H1 (cell line): Measurements from ENCODE around the gene HOXD4. TPM values are rescaled to one million over a fixed set of nuclear protein-coding genes. Genes with fewer than 3 reads are reported as not detected.

ENCODE experiments used
- BCL11A ChIP-seq, 2 experiments: IDR thresholded peaks; one replicate each; pipeline ENCODE4 v1.6.1; 2011; ENCODE audit warnings: low read depth in 2 of 2, low read length in 2 of 2, mild to moderate bottlenecking in 2 of 2
- CBX8 ChIP-seq: fragments of 300-800, 300-1000 bp; sonication (generic); IDR thresholded peaks from 2 replicates; pipeline ENCODE4 v1.7.1; 2016; ENCODE audit warnings: low read depth, low read length, borderline replicate concordance
- CTBP2 ChIP-seq: IDR thresholded peaks from 2 replicates; pipeline ENCODE4 v1.7.0; 2011; ENCODE audit warnings: borderline replicate concordance, mild to moderate bottlenecking, moderate library complexity, mixed read lengths, low read length; ENCODE audit not compliant: insufficient read depth, insufficient read length
- EP300 ChIP-seq, 2 experiments: IDR thresholded peaks; 1 replicate in 1 of 2; 2 replicates in 1 of 2; pipeline ENCODE4 v1.6.1; 2011 to 2012; ENCODE audit warnings: low read depth in 2 of 2, low read length in 2 of 2, mild to moderate bottlenecking in 2 of 2, borderline replicate concordance in 1 of 2, inconsistent platforms in 1 of 2, moderate library complexity in 1 of 2
- EZH2 ChIP-seq: fragments of 200-600 bp; sonication (generic); IDR thresholded peaks from 2 replicates; pipeline ENCODE4 v1.7.1; 2012; ENCODE audit warnings: low read depth, mild to moderate bottlenecking, moderate library complexity, low read length, inconsistent platforms; ENCODE audit not compliant: severe bottlenecking
- FOSL1 ChIP-seq: IDR thresholded peaks from 2 replicates; pipeline ENCODE4 v1.6.1; 2011; ENCODE audit warnings: mild to moderate bottlenecking, low read depth, low read length, moderate library complexity; ENCODE audit not compliant: insufficient read depth
- GABPA ChIP-seq: IDR thresholded peaks from 2 replicates; pipeline ENCODE4 v1.6.1; 2011; ENCODE audit warnings: mild to moderate bottlenecking, low read length, moderate library complexity, borderline replicate concordance; ENCODE audit not compliant: insufficient read depth
- KDM4A ChIP-seq: IDR thresholded peaks from one replicate; pipeline ENCODE4 v1.7.1; 2012; ENCODE audit warnings: low read depth, mild to moderate bottlenecking, moderate library complexity, low read length, inconsistent platforms; ENCODE audit not compliant: severe bottlenecking
- MAFK ChIP-seq: IDR thresholded peaks from 2 replicates; pipeline ENCODE4 v1.6.1; 2012; ENCODE audit warnings: low read depth, mild to moderate bottlenecking, improper control_type of control experiment, low read length
- MAX ChIP-seq: IDR thresholded peaks from 2 replicates; pipeline ENCODE4 v1.6.1; 2012; ENCODE audit warnings: inconsistent platforms
- RAD21 ChIP-seq, 2 experiments: IDR thresholded peaks in 1 of 2; conservative IDR thresholded peaks in 1 of 2; 2 replicates each; pipeline ENCODE4 v1.6.1; 2011; ENCODE audit warnings: low read depth in 2 of 2, low read length in 2 of 2, improper control_type of control experiment in 1 of 2, inconsistent platforms in 1 of 2, mild to moderate bottlenecking in 1 of 2, moderate library complexity in 1 of 2
- RBBP5 ChIP-seq: IDR thresholded peaks from 2 replicates; pipeline ENCODE4 v1.7.1; 2012; ENCODE audit warnings: low read depth, mild to moderate bottlenecking, inconsistent platforms, low read length, moderate library complexity, borderline replicate concordance
- RNF2 ChIP-seq: fragments of 200-900, 300-1000 bp; sonication (generic); IDR thresholded peaks from 2 replicates; pipeline ENCODE4 v1.7.1; 2016; ENCODE audit warnings: borderline replicate concordance, low read depth, mild to moderate bottlenecking, antibody characterized with exemption, low read length; ENCODE audit not compliant: poor library complexity, severe bottlenecking; ENCODE audit errors: missing control alignments
- SAP30 ChIP-seq: fragments of 300-600 bp; sonication (generic); IDR thresholded peaks from 2 replicates; pipeline ENCODE4 v1.7.1; 2012; ENCODE audit warnings: low read length, moderate library complexity, mild to moderate bottlenecking, inconsistent platforms; ENCODE audit not compliant: insufficient read depth, insufficient replicate concordance
- SP2 ChIP-seq: IDR thresholded peaks from 2 replicates; pipeline ENCODE4 v1.6.1; 2012; ENCODE audit warnings: mild to moderate bottlenecking, low read length, inconsistent platforms
- SUZ12 ChIP-seq: fragments of 200-600 bp; sonication (generic); IDR thresholded peaks from 2 replicates; pipeline ENCODE4 v1.6.1; 2012; ENCODE audit warnings: mild to moderate bottlenecking, inconsistent platforms, low read length, moderate library complexity, mixed read lengths
- TAF1 ChIP-seq: IDR thresholded peaks from 2 replicates; pipeline ENCODE4 v1.6.1; 2011; ENCODE audit warnings: mild to moderate bottlenecking, low read depth, low read length
- ZNF274 ChIP-seq: IDR thresholded peaks from 2 replicates; pipeline ENCODE4 v1.7.0; 2012; ENCODE audit warnings: low read length, borderline replicate concordance; ENCODE audit errors: extremely low read depth
- polyA plus RNA-seq, 7 experiments: library from polyadenylated mRNA; depleted of rRNA in 3 of 7; stranded (reverse) in 5 of 7; unstranded in 2 of 7; fragments of >200 nt in 5 of 7; fragments of 200-250 nt in 2 of 7; gene quantifications; 1 replicate in 5 of 7; 2 replicates in 1 of 7; 4 replicates in 1 of 7; pipeline versions ENCODE4 v1.2.1 to v1.2.3, GENCODE V29; 2011 to 2013; ENCODE audit warnings: missing spikeins in 2 of 7, mixed read lengths in 2 of 7
- total RNA-seq: library from RNA; stranded (reverse); fragmentation: NEBNext Ultra II Directional; extraction: Animal tissue kit (Norgen Biotek cat#: 25700); gene quantifications from 2 replicates; pipeline ENCODE4 v1.2.1, GENCODE V29; 2021

HOXD4 gene
- total and polyA plus RNA-seq, 2 of the 8 experiments (the other 6 are each of a cell fraction or from before 2014, with no cell fraction given), result not detected

- TF ChIP-seq FOSL1, result no peak
- no peak for TF ChIP-seq BCL11A (IDR thresholded peaks at IDR 0.05; ENCODE audit: low read depth in 2 of 2, low read length in 2 of 2)
- no peak for TF ChIP-seq GABPA
- TF ChIP-seq MAX, result no peak
- TF ChIP-seq CBX8, result no peak; the same call in 1 of the 2 replicates
- TF ChIP-seq CTBP2, result peak; percentile 92
- no peak for TF ChIP-seq RBBP5
- no peak for TF ChIP-seq MAFK
- TF ChIP-seq RAD21 (IDR thresholded peaks at IDR 0.05 in 1 of 2, conservative IDR thresholded peaks at IDR 0.05 in 1 of 2; ENCODE audit: low read depth in 2 of 2, low read length in 2 of 2), result no peak
- TF ChIP-seq SUZ12, result peak; percentile 83
- no peak for TF ChIP-seq EP300 (IDR thresholded peaks at IDR 0.05; ENCODE audit: borderline replicate concordance in 1 of 2, low read depth in 2 of 2, low read length in 2 of 2)
- peak; percentile 82 for TF ChIP-seq RNF2
- no peak for TF ChIP-seq KDM4A
- TF ChIP-seq SP2, result no peak
- peak; percentile 90 for TF ChIP-seq EZH2
- no peak for TF ChIP-seq ZNF274
- no peak for TF ChIP-seq SAP30
- TF ChIP-seq TAF1, result no peak
These were observed 14.2 kb downstream of the HOXD4 start (continued) for GRCh38 chr2:176165370-176166050.
